ENCODE measurements around the gene FAM25G. TPM values are rescaled to one million over a fixed set of nuclear protein-coding genes. Genes with fewer than 3 reads are reported as not detected.

FAM25G gene
- total and polyA plus RNA-seq, 2 of the 13 experiments (the other 11 are each of a cell fraction or from before 2014, with no cell fraction given) = not detected

DNA sequence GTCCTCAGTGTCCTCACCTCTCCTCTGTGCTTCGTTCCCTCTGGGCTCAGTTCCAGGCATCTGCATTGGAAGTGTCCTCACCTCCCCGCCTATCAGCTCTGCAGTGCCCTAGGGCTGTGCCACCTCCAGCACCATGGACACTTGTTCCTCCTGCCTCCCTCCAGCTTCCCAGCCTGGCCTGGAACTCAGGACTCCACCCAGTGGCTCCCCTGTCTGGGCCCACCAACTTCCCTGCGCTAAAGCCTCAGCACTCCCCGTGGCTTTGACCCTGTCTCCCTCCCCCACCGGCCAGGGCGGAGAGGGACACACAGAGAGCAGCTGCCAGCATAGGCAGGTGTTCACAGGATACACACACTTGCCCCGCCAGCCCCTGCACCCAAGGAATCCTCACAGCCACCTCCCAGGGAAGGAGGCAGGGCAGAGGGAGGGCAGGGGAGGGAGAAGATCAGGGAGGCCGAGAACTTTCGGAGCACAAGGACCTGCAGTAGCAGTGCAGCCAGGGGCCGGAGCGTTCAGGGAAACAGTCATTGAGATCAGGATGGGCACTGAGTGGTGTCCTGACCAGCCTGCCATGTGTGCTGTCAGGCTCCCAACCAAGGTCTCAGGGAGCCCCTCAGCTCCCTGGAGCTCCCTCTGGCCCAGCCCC is 38.9 kb downstream of the FAM25G start (continued):
- TF ChIP-seq CHCHD3 (CRISPR knock-in tag; IDR thresholded peaks at IDR 0.05) = no peak
- TF ChIP-seq CHD4 (IDR thresholded peaks at IDR 0.05; ENCODE audit: borderline replicate concordance, low read length) = no peak
- no peak for TF ChIP-seq ZNF550 (CRISPR knock-in tag; IDR thresholded peaks at IDR 0.05; ENCODE audit: borderline replicate concordance)

DNA sequence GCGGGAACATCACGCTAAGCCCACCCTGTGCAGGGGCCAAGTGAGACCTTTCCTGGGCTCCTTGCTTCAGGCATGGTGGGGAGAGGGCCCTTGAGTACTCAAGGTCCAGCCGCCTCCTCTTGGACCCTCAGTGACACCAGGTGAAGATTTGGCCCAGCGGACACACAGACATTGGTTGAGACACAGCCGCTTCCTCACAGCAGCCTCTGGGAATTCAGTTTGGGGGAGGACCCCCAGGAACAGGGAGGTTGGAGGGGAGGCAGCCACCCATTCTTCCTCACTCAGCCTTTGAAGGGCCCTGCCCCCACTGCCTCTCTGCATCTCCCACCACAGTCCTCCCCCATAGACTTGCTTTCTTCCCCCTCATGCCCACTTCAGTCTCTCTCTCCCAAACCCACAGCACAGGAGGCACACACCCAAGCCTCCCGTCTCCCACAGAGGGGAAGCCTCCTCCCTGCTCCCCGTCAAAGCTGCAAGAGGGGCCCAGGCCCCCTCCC is 39.5 kb downstream of the FAM25G start:
- no peaks in the 10 kb centered on the region for H3K36me3 ChIP-seq (replicated peaks in 1 of 2; ENCODE audit: control insufficient read depth in 1 of 2, insufficient read depth in 2 of 2, low read length in 2 of 2)
- intact Hi-C loops (cut with micrococcal nuclease; ENCODE audit: unreplicated experiment) (no loop called here), in situ Hi-C loops (cut with HindIII; ENCODE audit: extremely low pct_ligation_motif_present, low pct_unique_long_range_greater_than_20kb) (no loop called here)
- FAIRE-seq (no peak), ATAC-seq (no peak), DNase-seq (ENCODE audit: low spot score) (no peak)
- H3K27ac ChIP-seq (ENCODE audit: extremely low read length, insufficient read depth, low read length) = no peak overlapping the region
- no TSS peak for BruUV-seq (replicated peaks)
- no peak overlapping the region for H2AFZ ChIP-seq (ENCODE audit: low read length)
- WGBS (ENCODE audit: low lambda C conversion rate) = 12% methylated on average over 2 of the region's 7 CpGs
- ChIA-PET CTCF (ENCODE audit: low intra/inter-chr PET ratio, low total read pairs) (no interaction called here), POLR2A (no interaction called here)
- H3K9me3 ChIP-seq (ENCODE audit: low read length) = no peaks in the 10 kb centered on the region
- no peaks in the 10 kb centered on the region for H3K79me2 ChIP-seq (ENCODE audit: insufficient read depth, low read length)
- H4K20me1 ChIP-seq (ENCODE audit: insufficient read depth, low read length) = no peaks in the 10 kb centered on the region
- H3K4me3 ChIP-seq (replicated peaks in 1 of 3; ENCODE audit: insufficient read depth in 1 of 3, low read depth in 2 of 3, low read length in 3 of 3) = no peak overlapping the region
- H3K4me1 ChIP-seq (ENCODE audit: insufficient read depth, low read length) = peaks cover 18% of the 10 kb centered on the region
- H3K9ac ChIP-seq (ENCODE audit: insufficient read depth, low read depth, low read length) = no peak overlapping the region
- no peak overlapping the region for H3K4me2 ChIP-seq (ENCODE audit: low read depth, low read length)
- H3K27me3 ChIP-seq (ENCODE audit: control insufficient read depth in 1 of 2, insufficient read depth in 2 of 2, low read length in 2 of 2) = peaks cover 9 to 44% of the 10 kb centered on the region in 2 experiments; a peak in 4 of 5 replicates
- TF ChIP-seq, protein P1, sequence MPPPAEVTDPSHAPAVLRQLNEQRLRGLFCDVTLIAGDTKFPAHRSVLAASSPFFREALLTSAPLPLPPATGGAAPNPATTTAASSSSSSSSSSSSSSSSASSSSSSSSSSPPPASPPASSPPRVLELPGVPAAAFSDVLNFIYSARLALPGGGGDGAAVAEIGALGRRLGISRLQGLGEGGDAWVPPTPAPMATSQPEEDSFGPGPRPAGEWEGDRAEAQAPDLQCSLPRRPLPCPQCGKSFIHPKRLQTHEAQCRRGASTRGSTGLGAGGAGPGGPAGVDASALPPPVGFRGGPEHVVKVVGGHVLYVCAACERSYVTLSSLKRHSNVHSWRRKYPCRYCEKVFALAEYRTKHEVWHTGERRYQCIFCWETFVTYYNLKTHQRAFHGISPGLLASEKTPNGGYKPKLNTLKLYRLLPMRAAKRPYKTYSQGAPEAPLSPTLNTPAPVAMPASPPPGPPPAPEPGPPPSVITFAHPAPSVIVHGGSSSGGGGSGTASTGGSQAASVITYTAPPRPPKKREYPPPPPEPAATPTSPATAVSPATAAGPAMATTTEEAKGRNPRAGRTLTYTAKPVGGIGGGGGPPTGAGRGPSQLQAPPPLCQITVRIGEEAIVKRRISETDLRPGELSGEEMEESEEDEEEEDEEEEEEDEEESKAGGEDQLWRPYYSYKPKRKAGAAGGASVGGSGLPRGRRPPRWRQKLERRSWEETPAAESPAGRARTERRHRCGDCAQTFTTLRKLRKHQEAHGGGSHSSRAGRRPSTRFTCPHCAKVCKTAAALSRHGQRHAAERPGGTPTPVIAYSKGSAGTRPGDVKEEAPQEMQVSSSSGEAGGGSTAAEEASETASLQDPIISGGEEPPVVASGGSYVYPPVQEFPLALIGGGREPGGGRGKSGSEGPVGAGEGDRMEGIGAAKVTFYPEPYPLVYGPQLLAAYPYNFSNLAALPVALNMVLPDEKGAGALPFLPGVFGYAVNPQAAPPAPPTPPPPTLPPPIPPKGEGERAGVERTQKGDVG (CRISPR knock-in tag; IDR thresholded peaks at IDR 0.05; ENCODE audit: borderline replicate concordance) = no peak
- TF ChIP-seq ZNF256 (CRISPR knock-in tag; conservative IDR thresholded peaks at IDR 0.05) (no peak), ISL2 (CRISPR knock-in tag; IDR thresholded peaks at IDR 0.05) (no peak), ZNF607 (CRISPR knock-in tag; IDR thresholded peaks at IDR 0.05; ENCODE audit: borderline replicate concordance) (no peak), RBAK (CRISPR knock-in tag; IDR thresholded peaks at IDR 0.05) (no peak), ZNF333 (CRISPR knock-in tag; IDR thresholded peaks at IDR 0.05; ENCODE audit: borderline replicate concordance) (no peak), TEAD3 (CRISPR knock-in tag; optimal IDR thresholded peaks at IDR 0.05; ENCODE audit: borderline replicate concordance) (no peak), ZNF891 (CRISPR knock-in tag; IDR thresholded peaks at IDR 0.05) (no peak)
- TF ChIP-seq, protein P2, sequence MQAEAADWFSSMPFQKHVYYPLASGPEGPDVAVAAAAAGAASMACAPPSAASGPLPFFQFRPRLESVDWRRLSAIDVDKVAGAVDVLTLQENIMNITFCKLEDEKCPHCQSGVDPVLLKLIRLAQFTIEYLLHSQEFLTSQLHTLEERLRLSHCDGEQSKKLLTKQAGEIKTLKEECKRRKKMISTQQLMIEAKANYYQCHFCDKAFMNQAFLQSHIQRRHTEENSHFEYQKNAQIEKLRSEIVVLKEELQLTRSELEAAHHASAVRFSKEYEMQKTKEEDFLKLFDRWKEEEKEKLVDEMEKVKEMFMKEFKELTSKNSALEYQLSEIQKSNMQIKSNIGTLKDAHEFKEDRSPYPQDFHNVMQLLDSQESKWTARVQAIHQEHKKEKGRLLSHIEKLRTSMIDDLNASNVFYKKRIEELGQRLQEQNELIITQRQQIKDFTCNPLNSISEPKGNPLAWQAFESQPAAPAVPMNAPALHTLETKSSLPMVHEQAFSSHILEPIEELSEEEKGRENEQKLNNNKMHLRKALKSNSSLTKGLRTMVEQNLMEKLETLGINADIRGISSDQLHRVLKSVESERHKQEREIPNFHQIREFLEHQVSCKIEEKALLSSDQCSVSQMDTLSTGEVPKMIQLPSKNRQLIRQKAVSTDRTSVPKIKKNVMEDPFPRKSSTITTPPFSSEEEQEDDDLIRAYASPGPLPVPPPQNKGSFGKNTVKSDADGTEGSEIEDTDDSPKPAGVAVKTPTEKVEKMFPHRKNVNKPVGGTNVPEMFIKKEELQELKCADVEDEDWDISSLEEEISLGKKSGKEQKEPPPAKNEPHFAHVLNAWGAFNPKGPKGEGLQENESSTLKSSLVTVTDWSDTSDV (CRISPR knock-in tag; IDR thresholded peaks at IDR 0.05) = no peak
- TF ChIP-seq, protein P3, sequence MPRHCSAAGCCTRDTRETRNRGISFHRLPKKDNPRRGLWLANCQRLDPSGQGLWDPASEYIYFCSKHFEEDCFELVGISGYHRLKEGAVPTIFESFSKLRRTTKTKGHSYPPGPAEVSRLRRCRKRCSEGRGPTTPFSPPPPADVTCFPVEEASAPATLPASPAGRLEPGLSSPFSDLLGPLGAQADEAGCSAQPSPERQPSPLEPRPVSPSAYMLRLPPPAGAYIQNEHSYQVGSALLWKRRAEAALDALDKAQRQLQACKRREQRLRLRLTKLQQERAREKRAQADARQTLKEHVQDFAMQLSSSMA (CRISPR knock-in tag; IDR thresholded peaks at IDR 0.05) = no peak
- TF ChIP-seq, protein P4, sequence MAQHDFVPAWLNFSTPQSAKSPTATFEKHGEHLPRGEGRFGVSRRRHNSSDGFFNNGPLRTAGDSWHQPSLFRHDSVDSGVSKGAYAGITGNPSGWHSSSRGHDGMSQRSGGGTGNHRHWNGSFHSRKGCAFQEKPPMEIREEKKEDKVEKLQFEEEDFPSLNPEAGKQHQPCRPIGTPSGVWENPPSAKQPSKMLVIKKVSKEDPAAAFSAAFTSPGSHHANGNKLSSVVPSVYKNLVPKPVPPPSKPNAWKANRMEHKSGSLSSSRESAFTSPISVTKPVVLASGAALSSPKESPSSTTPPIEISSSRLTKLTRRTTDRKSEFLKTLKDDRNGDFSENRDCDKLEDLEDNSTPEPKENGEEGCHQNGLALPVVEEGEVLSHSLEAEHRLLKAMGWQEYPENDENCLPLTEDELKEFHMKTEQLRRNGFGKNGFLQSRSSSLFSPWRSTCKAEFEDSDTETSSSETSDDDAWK (CRISPR knock-in tag; IDR thresholded peaks at IDR 0.05) = no peak

Measured in HepG2 (cell line).